K562 (cell line): ENCODE data around the gene PADI1. TPM values are rescaled to one million over a fixed set of nuclear protein-coding genes. Genes with fewer than 3 reads are reported as not detected.

ENCODE experiments used
- ATAC-seq: fragments of 200-7000 bp; cut with Tn5 transposase; 3 replicates; pipeline ENCODE4 v1.9.1; 2020; ENCODE audit warnings: moderate library complexity
- BruUV-seq: library from RNA; stranded (reverse); fragments of 400-500 nt; replicated peaks from 2 replicates; lab custom pipeline; 2021; lab: Mats Ljungman, UMichigan
- CTCF ChIA-PET: fragments of 300-600 bp; formaldehyde crosslinking; extraction: SDS; loops from one replicate; lab custom pipeline; 2021; ENCODE audit warnings: low intra/inter-chr PET ratio; lab: Yijun Ruan, JAX
- POLR2A ChIA-PET: fragments of 300-600, 350-650 bp; sonication (Branson Sonifier 250); formaldehyde crosslinking; extraction: SDS; loops from one replicate; lab custom pipeline; 2021; ENCODE audit warnings: antibody characterized with exemption, inconsistent platforms; lab: Yijun Ruan, JAX
- DNase-seq, 4 experiments: peaks; one replicate each; pipeline versions ENCODE4 v3.0.0 to v3.0.0-alpha.2; 2011 to 2018; ENCODE audit warnings: low spot score in 3 of 4, mixed read lengths in 3 of 4; ENCODE audit errors: extremely low read depth in 1 of 4
- FAIRE-seq: peaks from 2 replicates; lab custom pipeline; 2011; peaks lifted over from hg19 to GRCh38; lab: Jason Lieb, UNC
- H2AFZ ChIP-seq: 2 replicates; pipeline ENCODE4 v1.6.0; 2011; ENCODE audit warnings: low read depth, low read length, control low read depth, inconsistent platforms
- H3K27ac ChIP-seq: fragments of 200-600 bp; 3 replicates; pipeline ENCODE4 v1.8.0; 2011; ENCODE audit warnings: low read depth, mild to moderate bottlenecking, control low read depth, inconsistent platforms, low read length, moderate library complexity, mixed read lengths; ENCODE audit errors: extremely low read depth
- H3K27me3 ChIP-seq, 2 experiments: fragments of 300-600 bp in 1 of 2; 2 replicates in 1 of 2; 3 replicates in 1 of 2; pipeline versions ENCODE4 v1.6.0 to v1.8.0; 2011; ENCODE audit warnings: inconsistent platforms in 2 of 2, low read length in 2 of 2, mild to moderate bottlenecking in 1 of 2, mixed read lengths in 1 of 2, moderate library complexity in 1 of 2; ENCODE audit not compliant: control insufficient read depth in 2 of 2, insufficient read depth in 2 of 2
- H3K36me3 ChIP-seq: fragments of 300-600 bp; 3 replicates; pipeline ENCODE4 v1.8.0; 2011; ENCODE audit warnings: mild to moderate bottlenecking, low read length, inconsistent platforms; ENCODE audit not compliant: control insufficient read depth, insufficient read depth
- H3K4me1 ChIP-seq, 2 experiments: fragments of 200-600 bp in 1 of 2; replicated peaks in 1 of 2; 2 replicates in 1 of 2; 3 replicates in 1 of 2; pipeline versions ENCODE4 v1.5.1 to v1.8.0; 2011; ENCODE audit warnings: inconsistent platforms in 2 of 2, low read length in 2 of 2, mild to moderate bottlenecking in 1 of 2, mixed read lengths in 1 of 2, moderate library complexity in 1 of 2; ENCODE audit not compliant: control insufficient read depth in 2 of 2, insufficient read depth in 2 of 2
- H3K4me2 ChIP-seq: 2 replicates; pipeline ENCODE4 v1.6.1; 2011; ENCODE audit warnings: low read length, control low read depth, inconsistent platforms, mixed read lengths; ENCODE audit not compliant: insufficient read depth
- H3K4me3 ChIP-seq: fragments of 200-600 bp; sonication (generic), shearing (Covaris generic); 2 replicates; pipeline ENCODE4 v1.5.1; 2016; ENCODE audit warnings: control low read depth, inconsistent platforms
- H3K79me2 ChIP-seq: fragments of 200-600 bp; 3 replicates; pipeline ENCODE4 v1.8.0; 2011; ENCODE audit warnings: low read length, inconsistent platforms; ENCODE audit not compliant: control insufficient read depth, insufficient read depth
- H3K9ac ChIP-seq, 2 experiments: 2 replicates each; pipeline versions ENCODE4 v1.6.0 to v1.6.1; 2011; ENCODE audit warnings: low read depth in 2 of 2, low read length in 2 of 2, control low read depth in 1 of 2, inconsistent platforms in 1 of 2, mild to moderate bottlenecking in 1 of 2, mixed read lengths in 1 of 2; ENCODE audit not compliant: insufficient read depth in 1 of 2
- H3K9me1 ChIP-seq: one replicate; pipeline ENCODE4 v1.6.0; 2011; ENCODE audit warnings: inconsistent platforms, mild to moderate bottlenecking, low read length, moderate library complexity; ENCODE audit not compliant: control insufficient read depth, insufficient read depth
- H3K9me3 ChIP-seq: replicated peaks from 2 replicates; pipeline ENCODE4 v1.5.1; 2011; ENCODE audit warnings: low read depth, low read length, inconsistent platforms; ENCODE audit not compliant: control insufficient read depth, insufficient read depth
- H4K20me1 ChIP-seq: replicated peaks from 2 replicates; pipeline ENCODE4 v1.6.1; 2011; ENCODE audit warnings: low read length, inconsistent platforms, mixed read lengths; ENCODE audit not compliant: control insufficient read depth, insufficient read depth
- ATF3 ChIP-seq, 2 experiments: fragments of 450-650 bp in 1 of 2; sonication (generic) in 1 of 2; formaldehyde crosslinking in 1 of 2; IDR thresholded peaks in 1 of 2; conservative IDR thresholded peaks in 1 of 2; 2 replicates each; pipeline versions ENCODE4 v1.6.1 to v1.8.1; 2016 to 2023; ENCODE audit warnings: mild to moderate bottlenecking in 2 of 2, moderate library complexity in 2 of 2, inconsistent platforms in 1 of 2, missing genetic modification reagents in 1 of 2
- CEBPB ChIP-seq: fragments of 450-650 bp; IDR thresholded peaks from 2 replicates; pipeline ENCODE4 v1.6.1; 2016; ENCODE audit warnings: missing genetic modification characterization, missing compliant biosample characterization
- CHD2 ChIP-seq: IDR thresholded peaks from 2 replicates; pipeline ENCODE4 v1.6.1; 2011; ENCODE audit warnings: low read depth, low read length
- CTBP1 ChIP-seq: fragments of 450-650 bp; IDR thresholded peaks from 2 replicates; pipeline ENCODE4 v1.6.1; 2016; ENCODE audit warnings: borderline replicate concordance
- MTA3 ChIP-seq: fragments of 450-650 bp; formaldehyde crosslinking; IDR thresholded peaks from 2 replicates; pipeline ENCODE4 v1.6.1; 2017; ENCODE audit warnings: mild to moderate bottlenecking, borderline replicate concordance
- PML ChIP-seq: IDR thresholded peaks from 2 replicates; pipeline ENCODE4 v1.6.1; 2012; ENCODE audit warnings: low read length, inconsistent platforms
- POLR2A ChIP-seq: fragments of 450-650 bp; conservative IDR thresholded peaks from 2 replicates; pipeline ENCODE4 v1.6.1; 2016
- REST ChIP-seq, 2 experiments: fragments of 450-650 bp; formaldehyde crosslinking in 1 of 2; IDR thresholded peaks; 2 replicates each; pipeline versions ENCODE4 v1.4.0 to v1.6.1; 2014 to 2020; ENCODE audit warnings: mild to moderate bottlenecking in 2 of 2, borderline replicate concordance in 1 of 2, low read depth in 1 of 2
- TCF3 ChIP-seq: sonication (generic); formaldehyde crosslinking; IDR thresholded peaks from 2 replicates; pipeline ENCODE4 v1.4.0; 2020; ENCODE audit warnings: mild to moderate bottlenecking, missing genetic modification reagents
- THAP7 ChIP-seq: fragments of 250-450 bp; sonication (Bioruptor Pico); IDR thresholded peaks from 2 replicates; pipeline ENCODE4 v1.5.0; 2021
- TRIM24 ChIP-seq, 2 experiments: fragments of 450-650 bp; IDR thresholded peaks; 2 replicates each; pipeline ENCODE4 v1.6.1; 2016
- ZNF507 ChIP-seq: conservative IDR thresholded peaks from 2 replicates; pipeline ENCODE4 v1.6.1; 2017; ENCODE audit warnings: missing genetic modification characterization, missing compliant biosample characterization
- WGBS: fragments of 100-300 bp; shearing (Covaris generic); methylation state at CpG from one replicate; pipeline ENCODE4 v1.1.6; 2016; ENCODE audit warnings: low coverage, mixed read lengths; ENCODE audit not compliant: insufficient coverage; ENCODE audit errors: missing lambda C conversion rate; 5-methylcytosine and 5-hydroxymethylcytosine counted together
- in situ Hi-C: fragments of 300-500 bp; cut with MboI; formaldehyde crosslinking; loops from 4 replicates; pipeline ENCODE4 v1.15.0; 2018; ENCODE audit warnings: inconsistent platforms, mixed read lengths
- intact Hi-C: fragments of 100-400 bp; cut with micrococcal nuclease; formaldehyde crosslinking; loops from 2 replicates; pipeline ENCODE4 v1.14.2; 2022
- polyA plus RNA-seq, 8 experiments: library from polyadenylated mRNA; depleted of rRNA in 4 of 8; stranded (reverse) in 5 of 8; unstranded in 3 of 8; fragments of >200 nt; fragmentation: Nextera tagmentation in 2 of 8; fragmentation: Illumina TruSeq in 1 of 8; extraction: Ambion mirVana in 2 of 8; extraction: Trizol in 1 of 8; gene quantifications; 2 replicates each; pipeline versions ENCODE4 v1.2.1 to v1.2.3, GENCODE V29; 2011 to 2014; ENCODE audit warnings: inconsistent platforms in 1 of 8, missing spikeins in 1 of 8
- total RNA-seq, 7 experiments: library from RNA; depleted of rRNA in 6 of 7; stranded (reverse); fragments of >200 nt in 6 of 7; fragmentation: Illumina TruSeq in 2 of 7; extraction: Trizol in 2 of 7; gene quantifications; 2 replicates each; pipeline versions ENCODE4 v1.2.1 to v1.2.3, GENCODE V29; 2011 to 2021; ENCODE audit warnings: low replicate concordance in 1 of 7

PADI1 gene
- total and polyA plus RNA-seq, 9 of the 15 experiments (the other 6 are each of a cell fraction or from before 2014, with no cell fraction given), result not detected

- H3K4me1 ChIP-seq, result peaks cover 4 to 8% of the 10 kb centered on the region in 2 experiments; a peak in 3 of 5 replicates
- ChIA-PET POLR2A (interaction anchor here (0.6 to 1.0 kb wide), 4 partner anchors 12 to 491 kb away, joined by 3 to 4 read pairs (median 4); partner anchors contain the start of gene PADI1), CTCF (no interaction called here)
- peak in 1 of 4 experiments; percentile 21 for DNase-seq
- H3K9ac ChIP-seq, result peak overlapping the region in 1 of 2 experiments; percentile 7; a peak in 1 of 4 replicates
- peak; percentile 58 for FAIRE-seq
- H3K4me3 ChIP-seq, result no peak overlapping the region
- no peaks in the 10 kb centered on the region for H3K36me3 ChIP-seq
- no peak overlapping the region; the same call in 2 of the 3 replicates for H3K27ac ChIP-seq
- no peaks in the 10 kb centered on the region for H3K9me1 ChIP-seq
- ATAC-seq, result peak; percentile 82
- peak overlapping the region; percentile 73 for H2AFZ ChIP-seq
- no peaks in the 10 kb centered on the region for H4K20me1 ChIP-seq
- peaks cover 2 to 42% of the 10 kb centered on the region in 2 experiments; a peak in 3 of 5 replicates for H3K27me3 ChIP-seq
- intact Hi-C loops, result no loop called here
- WGBS, result 10% methylated on average over 13 of the region's 13 CpGs
- no peaks in the 10 kb centered on the region for H3K79me2 ChIP-seq
- in situ Hi-C loops, result no loop called here
- BruUV-seq, result no TSS peak
- no peaks in the 10 kb centered on the region for H3K9me3 ChIP-seq
- peak overlapping the region; percentile 60 for H3K4me2 ChIP-seq
- no peak for TF ChIP-seq POLR2A
- TF ChIP-seq TCF3 (CRISPR knock-in tag), result peak; percentile 28; the same call in 1 of the 2 replicates
- TF ChIP-seq REST (IDR thresholded peaks at IDR 0.05; ENCODE audit: borderline replicate concordance), result no peak
- no peak for TF ChIP-seq REST (CRISPR knock-in tag; IDR thresholded peaks at IDR 0.05; ENCODE audit: low read depth)
- 0 out of 2 replicates have a peak, but pooled peaks have one; percentile 15 for TF ChIP-seq MTA3
- peak; percentile 96 for TF ChIP-seq CEBPB
- TF ChIP-seq CHD2, result no peak
- 0 out of 4 replicates have a peak, but pooled peaks of 1 of the 2 experiments have one; percentile 9 for TF ChIP-seq TRIM24 (IDR thresholded peaks at IDR 0.05)
- peak; percentile 12; the same call in 1 of the 2 replicates for TF ChIP-seq CTBP1
- no peak for TF ChIP-seq THAP7 (CRISPR knock-in tag)
- no peak for TF ChIP-seq ZNF507 (tag)
- peak; percentile 96 for TF ChIP-seq ATF3 (IDR thresholded peaks at IDR 0.05)
- TF ChIP-seq ATF3 (CRISPR knock-in tag; conservative IDR thresholded peaks at IDR 0.05), result no peak
- no peak for TF ChIP-seq PML
These were observed 12.3 kb upstream of the PADI1 start for GRCh38 chr1:17192394-17193221.
